ENCODE results near the gene CYP17A1. TPM values are rescaled to one million over a fixed set of nuclear protein-coding genes. Genes with fewer than 3 reads are reported as not detected.

Gene CYP17A1
- total and polyA plus RNA-seq, 10 of the 15 experiments (the other 5 are each of a cell fraction or from before 2014, with no cell fraction given): 2.1 TPM; not detected in 9

GRCh38 chr10:102811346-102811745 is 25.9 kb downstream of the CYP17A1 start:
- ATAC-seq: no peak
- no peak overlapping the region for H3K9ac ChIP-seq (ENCODE audit: control insufficient read depth, insufficient read depth, low read length)
- H3K4me2 ChIP-seq (ENCODE audit: control insufficient read depth, insufficient read depth): no peak overlapping the region
- H3K4me1 ChIP-seq (ENCODE audit: control insufficient read depth, insufficient read depth, low read length): peaks cover 3% of the 10 kb centered on the region
- intact Hi-C loops (cut with micrococcal nuclease; ENCODE audit: unreplicated experiment) (no loop called here), in situ Hi-C loops (cut with MboI) (no loop called here)
- 96% methylated on average over 3 of the region's 3 CpGs for WGBS (ENCODE audit: insufficient coverage, insufficient replicate concordance, low lambda C conversion rate, missing lambda C conversion rate)
- no peak for FAIRE-seq
- no peaks in the 10 kb centered on the region for H3K27me3 ChIP-seq (replicated peaks in 1 of 2; ENCODE audit: control insufficient read depth in 2 of 2, insufficient read depth in 2 of 2, low read length in 1 of 2)
- H4K20me1 ChIP-seq (ENCODE audit: control insufficient read depth, insufficient read depth): no peaks in the 10 kb centered on the region
- H3K36me3 ChIP-seq (ENCODE audit: control insufficient read depth in 2 of 2, insufficient read depth in 2 of 2, low read length in 1 of 2): peaks cover 18 to 22% of the 10 kb centered on the region in 2 experiments
- no peak for DNase-seq (ENCODE audit: low read depth, low spot score)
- no peak for TF ChIP-seq ZZZ3 (IDR thresholded peaks at IDR 0.05; ENCODE audit: control insufficient read depth, insufficient read length, low read depth)
- no peak for TF ChIP-seq CBX5 (IDR thresholded peaks at IDR 0.05; ENCODE audit: low read depth)
- TF ChIP-seq TBL1XR1 (IDR thresholded peaks at IDR 0.05; ENCODE audit: low read depth, low read length): no peak
- TF ChIP-seq GABPA (IDR thresholded peaks at IDR 0.05; ENCODE audit: low read depth): no peak
- RAD21 ChIA-PET (ENCODE audit: unreplicated experiment): no interaction called here
- H3K27ac ChIP-seq (ENCODE audit: control insufficient read depth, insufficient read depth): no peak overlapping the region
- no peaks in the 10 kb centered on the region for H3K79me2 ChIP-seq (ENCODE audit: control insufficient read depth, insufficient read depth, low read length)
- no peak overlapping the region for H2AFZ ChIP-seq (ENCODE audit: control insufficient read depth, low read depth, low read length)
- CTCF ChIA-PET: no interaction called here
- SMC1A ChIA-PET (ENCODE audit: uncharacterized antibody, unreplicated experiment): no interaction called here
- no TSS peak for BruUV-seq (replicated peaks)
- H3K4me3 ChIP-seq: no peak overlapping the region
- POLR2A ChIA-PET: interaction anchor here (0.6 kb wide), 1 partner anchor 520 kb away, joined by 5 read pairs; no protein-coding TSS in a partner anchor
- no peaks in the 10 kb centered on the region for H3K9me3 ChIP-seq (replicated peaks; ENCODE audit: control insufficient read depth, insufficient read depth, low read length)

GRCh38 chr10:102808380-102808779 is 28.8 kb downstream of the CYP17A1 start:
- DNase-seq (ENCODE audit: low read depth, low spot score): no peak
- peaks cover 6% of the 10 kb centered on the region for H3K4me1 ChIP-seq (ENCODE audit: control insufficient read depth, insufficient read depth, low read length)
- RAD21 ChIA-PET (ENCODE audit: unreplicated experiment): no interaction called here
- H3K27ac ChIP-seq (ENCODE audit: control insufficient read depth, insufficient read depth): no peak overlapping the region
- no peaks in the 10 kb centered on the region for H3K27me3 ChIP-seq (replicated peaks in 1 of 2; ENCODE audit: control insufficient read depth in 2 of 2, insufficient read depth in 2 of 2, low read length in 1 of 2)
- CTCF ChIA-PET: no interaction called here
- H3K9ac ChIP-seq (ENCODE audit: control insufficient read depth, insufficient read depth, low read length): no peak overlapping the region
- FAIRE-seq: no peak
- peaks cover 17 to 23% of the 10 kb centered on the region in 2 experiments for H3K36me3 ChIP-seq (ENCODE audit: control insufficient read depth in 2 of 2, insufficient read depth in 2 of 2, low read length in 1 of 2)
- peaks cover 2% of the 10 kb centered on the region for H3K79me2 ChIP-seq (ENCODE audit: control insufficient read depth, insufficient read depth, low read length)
- in situ Hi-C loops (cut with MboI): no loop called here
- intact Hi-C loops (cut with micrococcal nuclease; ENCODE audit: unreplicated experiment): no loop called here
- BruUV-seq (replicated peaks): no TSS peak
- no peak overlapping the region for H2AFZ ChIP-seq (ENCODE audit: control insufficient read depth, low read depth, low read length)
- 98% methylated on average over 4 of the region's 4 CpGs for WGBS (ENCODE audit: insufficient coverage, insufficient replicate concordance, low lambda C conversion rate, missing lambda C conversion rate)
- no peak for ATAC-seq
- no peak for TF ChIP-seq SUPT20H (IDR thresholded peaks at IDR 0.05; ENCODE audit: borderline replicate concordance, control insufficient read depth, low read depth, low read length)
- TF ChIP-seq HDGF (IDR thresholded peaks at IDR 0.05): no peak
- TF ChIP-seq STAT3 (IDR thresholded peaks at IDR 0.05; ENCODE audit: low read depth, low read length): no peak
- TF ChIP-seq NR2C1 (IDR thresholded peaks at IDR 0.05): no peak
- TF ChIP-seq TBL1XR1 (IDR thresholded peaks at IDR 0.05; ENCODE audit: low read depth, low read length): no peak
- TF ChIP-seq ZNF622 (IDR thresholded peaks at IDR 0.05): no peak
- TF ChIP-seq YY1 (IDR thresholded peaks at IDR 0.05; ENCODE audit: low read depth, low read length): no peak
- TF ChIP-seq IKZF1 (conservative IDR thresholded peaks at IDR 0.05): no peak
- no peak for TF ChIP-seq TCF12 (IDR thresholded peaks at IDR 0.05; ENCODE audit: low read depth, low read length)
- H3K4me3 ChIP-seq: no peak overlapping the region
- H4K20me1 ChIP-seq (ENCODE audit: control insufficient read depth, insufficient read depth): no peaks in the 10 kb centered on the region
- no peak overlapping the region for H3K4me2 ChIP-seq (ENCODE audit: control insufficient read depth, insufficient read depth)
- H3K9me3 ChIP-seq (replicated peaks; ENCODE audit: control insufficient read depth, insufficient read depth, low read length): no peaks in the 10 kb centered on the region
- POLR2A ChIA-PET: no interaction called here
- SMC1A ChIA-PET (ENCODE audit: uncharacterized antibody, unreplicated experiment): no interaction called here

All from GM12878 (cell line).